ENCODE results near the gene POFUT1. TPM values are rescaled to one million over a fixed set of nuclear protein-coding genes. Genes with fewer than 3 reads are reported as not detected.
A peak's percentile ranks its signal among the peaks of the same experiment; 100 is the strongest.

Gene POFUT1
- total RNA-seq (2011; cell fraction: chromatin; rRNA removed; ENCODE audit: low replicate concordance), result 57.2 and 80.7 TPM in 2 replicates
- 72.2 and 72.5 TPM in 2 replicates for total RNA-seq (2011; cell fraction: nucleolus; rRNA removed)
- 70.9 and 93.4 TPM in 2 replicates for total RNA-seq (2011; cell fraction: nucleoplasm; rRNA removed)
- 23.5 and 29.4 TPM in 2 replicates for total RNA-seq (2014; rRNA removed)
- 25.7 and 25.9 TPM in 2 replicates for total RNA-seq (2014; rRNA removed; fragmentation: Illumina TruSeq; extraction: Trizol)
- total RNA-seq (2015; rRNA removed; fragmentation: Illumina TruSeq; extraction: Trizol), result 32.8 and 33.2 TPM in 2 replicates
- total RNA-seq (2021), result 38.2 and 44.7 TPM in 2 replicates
- polyA plus RNA-seq (2011; rRNA removed), result 21.3 and 21.6 TPM in 2 replicates
- 19.2 and 27.8 TPM in 2 replicates for polyA plus RNA-seq (2011; cell fraction: cytosol; rRNA removed)
- 15.0 and 22.1 TPM in 2 replicates for polyA plus RNA-seq (2011; cell fraction: nucleus; rRNA removed)
- 22.6 and 26.2 TPM in 2 replicates for polyA plus RNA-seq (2012)
- 32.7 and 34.3 TPM in 2 replicates for polyA plus RNA-seq (2014; fragmentation: Illumina TruSeq; extraction: Trizol)
- 1 to 10 TPM; 3.5 to 6.0 TPM for polyA plus RNA-seq (2014; fragmentation: Nextera tagmentation; extraction: Ambion mirVana)
- 22.7 and 24.8 TPM in 2 replicates for polyA plus RNA-seq (2014; rRNA removed)
- polyA minus RNA-seq (2011; rRNA and poly(A)+ RNA removed), result 25.2 and 26.7 TPM in 2 replicates
- 19.7 and 23.0 TPM in 2 replicates for polyA minus RNA-seq (2011; cell fraction: cytosol; rRNA and poly(A)+ RNA removed)
- 13.7 and 16.8 TPM in 2 replicates for polyA minus RNA-seq (2011; cell fraction: nucleus; rRNA and poly(A)+ RNA removed)
- Bru-seq, nascent RNA, result percentile 82 among the genes with signal in this experiment
- percentile 77 among the genes with signal in this experiment for BruChase-seq, experiment 1, labeled RNA remaining after a 2-hour chase
- percentile 76 among the genes with signal in this experiment for BruChase-seq, experiment 2, labeled RNA remaining after a 6-hour chase
- long read RNA-seq, experiment 1, full-length matches to known transcripts, result 67 of 189 reads
- long read RNA-seq, experiment 1, partial matches to known transcripts, result 28 of 189 reads
- long read RNA-seq, experiment 1, other reads (novel, unspliced or antisense), result 94 of 189 reads
- long read RNA-seq, experiment 2, full-length matches to known transcripts, result 18 of 45 reads
- long read RNA-seq, experiment 2, partial matches to known transcripts, result 3 of 45 reads
- long read RNA-seq, experiment 2, other reads (novel, unspliced or antisense), result 24 of 45 reads
- long read RNA-seq, experiment 3, full-length matches to known transcripts, result 27 of 31 reads
- long read RNA-seq, experiment 3, partial matches to known transcripts, result 2 of 31 reads
- long read RNA-seq, experiment 3, other reads (novel, unspliced or antisense), result 2 of 31 reads

DNA sequence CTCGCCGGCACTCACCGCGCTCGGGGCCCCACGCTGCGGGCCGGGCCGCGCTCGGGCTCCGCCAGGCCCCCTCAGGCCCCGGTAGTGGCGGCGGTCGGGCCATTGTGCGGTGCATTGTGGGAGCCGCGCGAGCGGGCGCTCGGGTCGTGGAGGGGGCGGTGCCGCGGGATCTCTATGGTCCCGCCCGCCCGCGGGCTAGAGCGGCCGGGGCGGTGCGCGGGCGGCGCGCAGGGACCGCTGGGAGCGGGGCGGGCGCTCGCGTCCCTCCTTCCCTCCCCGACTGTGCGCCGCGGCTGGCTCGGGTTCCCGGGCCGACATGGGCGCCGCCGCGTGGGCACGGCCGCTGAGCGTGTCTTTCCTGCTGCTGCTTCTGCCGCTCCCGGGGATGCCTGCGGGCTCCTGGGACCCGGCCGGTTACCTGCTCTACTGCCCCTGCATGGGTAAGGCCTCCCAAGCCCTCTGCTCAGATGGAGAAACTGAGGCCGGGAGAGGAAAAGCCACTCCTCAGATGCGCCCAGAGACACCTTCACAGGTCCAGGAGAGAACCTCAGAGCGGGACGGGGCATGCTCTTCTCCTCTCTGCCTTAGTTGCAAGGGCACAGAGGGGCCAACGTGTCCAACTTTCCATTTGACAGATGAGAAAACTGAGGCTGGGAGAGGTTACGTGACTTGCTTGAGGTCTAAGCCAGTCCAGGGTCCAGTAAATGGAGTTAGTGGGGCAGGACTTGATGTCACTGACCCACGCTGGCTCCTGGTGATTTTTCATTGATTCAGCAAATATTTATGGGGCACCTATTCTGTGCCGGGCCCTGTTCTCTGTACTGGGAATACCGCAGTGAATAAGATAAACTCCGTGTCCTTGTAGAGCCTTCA, at the start of gene POFUT1, which contains the start of gene PLAGL2:
POFUT1 (plus strand) TSS at position 255 of the 873 bp plus-strand sequence; CDS start at position 317, 62 bp downstream.
PLAGL2 (minus strand) TSS at position 118 of the 873 bp plus-strand sequence. CDS start 5,565 bp downstream, outside the sequence.
- Histone ChIP-seq H3K27ac (ENCODE audit: extremely low read depth, low read depth, low read length) (peak within 1 kb of the TSS; percentile 91), H3K9ac (ENCODE audit: insufficient read depth in 1 of 2, low read depth in 2 of 2, low read length in 2 of 2) (peak within 1 kb of the TSS; percentile 98 to 99), H3K79me2 (ENCODE audit: control insufficient read depth, insufficient read depth, low read length) (peaks cover 82% of the 10 kb centered on the region), H3K4me2 (ENCODE audit: insufficient read depth, low read length) (peak within 1 kb of the TSS; percentile 98), H3K27me3 (ENCODE audit: control insufficient read depth in 2 of 2, insufficient read depth in 2 of 2, low read length in 2 of 2) (no peaks in the 10 kb centered on the region), H3K36me3 (ENCODE audit: control insufficient read depth, insufficient read depth, low read length) (peaks cover 69% of the 10 kb centered on the region), H3K9me3 (replicated peaks; ENCODE audit: control insufficient read depth, insufficient read depth, low read depth, low read length) (no peaks in the 10 kb centered on the region), H4K20me1 (replicated peaks; ENCODE audit: control insufficient read depth, insufficient read depth, low read length) (peaks cover 10% of the 10 kb centered on the region; the same call in 1 of the 2 replicates), H3K4me3 (peak within 1 kb of the TSS; percentile 99), H2AFZ (ENCODE audit: low read depth, low read length) (peak within 1 kb of the TSS; percentile 93), H3K9me1 (ENCODE audit: control insufficient read depth, insufficient read depth, low read length) (no peaks in the 10 kb centered on the region), H3K4me1 (replicated peaks in 1 of 2; ENCODE audit: control insufficient read depth in 2 of 2, insufficient read depth in 2 of 2, low read length in 2 of 2) (peaks cover 18 to 39% of the 10 kb centered on the region in 2 experiments)
- ChIA-PET POLR2A (interaction anchor here (0.5 to 1.6 kb wide), 3 partner anchors 11 to 73 kb away, joined by 3 to 6 read pairs (median 3); no protein-coding TSS in a partner anchor), CTCF (ENCODE audit: low intra/inter-chr PET ratio) (interaction anchor here (1.0 kb wide), 1 partner anchor 52 kb away, joined by 3 read pairs; no protein-coding TSS in a partner anchor)
- BruUV-seq (replicated peaks), result TSS peak; percentile 69
- in situ Hi-C loops (cut with MboI) (no loop called here), intact Hi-C loops (cut with micrococcal nuclease) (loop anchor here (10.0 kb wide), 1 partner anchor 147 kb away; the partner anchor contains the start of gene ASXL1)
- WGBS (ENCODE audit: insufficient coverage, low coverage, missing lambda C conversion rate), result 1% methylated on average over 33 of the region's 74 CpGs
- ATAC-seq (peak; percentile 94), DNase-seq (ENCODE audit: extremely low read depth in 1 of 4, low spot score in 3 of 4) (peak; percentile 92 to 98 (median 98)), FAIRE-seq (no peak)
- peak in 1 of 2 experiments; percentile 42; a peak in 1 of 4 replicates for TF ChIP-seq TEAD1 (CRISPR knock-in tag; IDR thresholded peaks at IDR 0.05)
- TF ChIP-seq EGR1 (conservative IDR thresholded peaks at IDR 0.05), result peak; percentile 31
- TF ChIP-seq TAF1 (IDR thresholded peaks at IDR 0.05; ENCODE audit: control insufficient read depth, extremely low read depth, insufficient read depth, low read length, severe bottlenecking), result peak; percentile 96
- TF ChIP-seq IRF2 (CRISPR knock-in tag; IDR thresholded peaks at IDR 0.05), result no peak
- no peak for TF ChIP-seq SMARCB1 (IDR thresholded peaks at IDR 0.05; ENCODE audit: insufficient read length, low read depth)
- TF ChIP-seq SMAD4 (CRISPR knock-in tag; conservative IDR thresholded peaks at IDR 0.05), result peak; percentile 65
- peak; percentile 95 for TF ChIP-seq SP2 (IDR thresholded peaks at IDR 0.05; ENCODE audit: extremely low read depth, low read depth, low read length, poor library complexity, severe bottlenecking)
- TF ChIP-seq BACH1 (tag; IDR thresholded peaks at IDR 0.05), result no peak
- TF ChIP-seq CREM (IDR thresholded peaks at IDR 0.05; ENCODE audit: low read depth), result peak; percentile 61
- TF ChIP-seq SMARCA5 (IDR thresholded peaks at IDR 0.05), result peak; percentile 23; the same call in 1 of the 2 replicates
- TF ChIP-seq FIP1L1 (IDR thresholded peaks at IDR 0.05; ENCODE audit: low read depth, low read length, poor library complexity, severe bottlenecking), result peak; percentile 51
- TF ChIP-seq TBP (optimal IDR thresholded peaks at IDR 0.05; ENCODE audit: low read depth, low read length), result peak; percentile 84
- TF ChIP-seq PHF20 (IDR thresholded peaks at IDR 0.05; ENCODE audit: partially characterized antibody), result peak; percentile 72
- peak in 1 of 2 experiments; percentile 56 for TF ChIP-seq E2F6 (IDR thresholded peaks at IDR 0.05; ENCODE audit: borderline replicate concordance in 1 of 2, extremely low read depth in 1 of 2, insufficient read depth in 1 of 2, insufficient read length in 1 of 2, low read depth in 1 of 2, low read length in 1 of 2, poor library complexity in 1 of 2, severe bottlenecking in 1 of 2)

Data from K562 (cell line).